ENCODE results near the gene MYCL.
A peak's percentile ranks its signal among the peaks of the same experiment; 100 is the strongest.

The MYCL gene

GRCh38 chr1:39859859-39860812 is 41.6 kb downstream of the MYCL start:
- no peak for TF ChIP-seq GATA1 (IDR thresholded peaks at IDR 0.05; ENCODE audit: low read depth, low read length)
- no peak for TF ChIP-seq POLR2A (IDR thresholded peaks at IDR 0.05; ENCODE audit: low read length)
- no peak for DNase-seq

GRCh38 chr1:39858315-39858714 is 43.4 kb downstream of the MYCL start:
- DNase-seq = no peak
- no peak for TF ChIP-seq GATA1 (IDR thresholded peaks at IDR 0.05; ENCODE audit: low read depth, low read length)
- TF ChIP-seq POLR2A (IDR thresholded peaks at IDR 0.05; ENCODE audit: low read length) = no peak

- TF ChIP-seq GATA1 (IDR thresholded peaks at IDR 0.05; ENCODE audit: low read depth, low read length) (no peak), POLR2A (IDR thresholded peaks at IDR 0.05; ENCODE audit: low read length) (no peak)
- DNase-seq = no peak
Measured at GRCh38 chr1:39857126-39857878, 44.4 kb downstream of the MYCL start.

- DNase-seq = no peak
- no peak for TF ChIP-seq POLR2A (IDR thresholded peaks at IDR 0.05; ENCODE audit: low read length)
- no peak for TF ChIP-seq GATA1 (IDR thresholded peaks at IDR 0.05; ENCODE audit: low read depth, low read length)
Measured at GRCh38 chr1:39854738-39855137, 47.0 kb downstream of the MYCL start.

DNA sequence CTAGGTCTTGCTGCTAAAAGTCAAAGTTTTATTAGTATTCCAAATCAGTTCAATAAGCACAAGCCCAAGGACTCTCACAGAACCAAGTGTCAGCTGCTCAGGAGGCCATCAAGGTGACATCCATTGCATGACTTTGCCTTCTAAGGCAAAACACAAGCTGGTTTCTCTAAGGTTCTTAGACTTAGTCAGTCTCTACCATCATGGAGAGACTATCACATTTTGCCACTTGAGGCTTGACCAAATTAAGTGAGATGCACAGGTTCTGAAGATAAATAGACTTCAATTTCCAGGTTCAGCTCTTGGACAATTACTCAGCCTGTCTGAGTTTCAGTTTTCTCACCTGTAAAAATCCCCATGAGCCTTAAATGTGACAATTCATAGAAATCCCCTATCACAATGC is 47.4 kb downstream of the MYCL start:
- no peak for DNase-seq
- no peak for TF ChIP-seq GATA1 (IDR thresholded peaks at IDR 0.05; ENCODE audit: low read depth, low read length)
- TF ChIP-seq POLR2A (IDR thresholded peaks at IDR 0.05; ENCODE audit: low read length) = no peak

- no peak for TF ChIP-seq GATA1 (IDR thresholded peaks at IDR 0.05; ENCODE audit: low read depth, low read length)
- no peak for TF ChIP-seq POLR2A (IDR thresholded peaks at IDR 0.05; ENCODE audit: low read length)
- no peak for DNase-seq
Measured at GRCh38 chr1:39852876-39853275, 48.8 kb downstream of the MYCL start.

- TF ChIP-seq POLR2A (IDR thresholded peaks at IDR 0.05; ENCODE audit: low read length) (no peak), GATA1 (IDR thresholded peaks at IDR 0.05; ENCODE audit: low read depth, low read length) (no peak)
- no peak for DNase-seq
Measured at GRCh38 chr1:39852214-39852791, 49.4 kb downstream of the MYCL start.

GRCh38 chr1:39850606-39851216 is 51.0 kb downstream of the MYCL start:
- no peak for TF ChIP-seq POLR2A (IDR thresholded peaks at IDR 0.05; ENCODE audit: low read length)
- no peak for TF ChIP-seq GATA1 (IDR thresholded peaks at IDR 0.05; ENCODE audit: low read depth, low read length)
- no peak for DNase-seq

GRCh38 chr1:39849203-39849602 is 52.5 kb downstream of the MYCL start:
- DNase-seq = no peak
- no peak for TF ChIP-seq POLR2A (IDR thresholded peaks at IDR 0.05; ENCODE audit: low read length)
- TF ChIP-seq GATA1 (IDR thresholded peaks at IDR 0.05; ENCODE audit: low read depth, low read length) = no peak

GRCh38 chr1:39847940-39848339 is 53.8 kb downstream of the MYCL start:
- TF ChIP-seq GATA1 (IDR thresholded peaks at IDR 0.05; ENCODE audit: low read depth, low read length) (no peak), POLR2A (IDR thresholded peaks at IDR 0.05; ENCODE audit: low read length) (no peak)
- DNase-seq = no peak

- TF ChIP-seq POLR2A (IDR thresholded peaks at IDR 0.05; ENCODE audit: low read length) = no peak
- no peak for TF ChIP-seq GATA1 (IDR thresholded peaks at IDR 0.05; ENCODE audit: low read depth, low read length)
- no peak for DNase-seq
Measured at GRCh38 chr1:39846796-39847195, 54.9 kb downstream of the MYCL start.

DNA sequence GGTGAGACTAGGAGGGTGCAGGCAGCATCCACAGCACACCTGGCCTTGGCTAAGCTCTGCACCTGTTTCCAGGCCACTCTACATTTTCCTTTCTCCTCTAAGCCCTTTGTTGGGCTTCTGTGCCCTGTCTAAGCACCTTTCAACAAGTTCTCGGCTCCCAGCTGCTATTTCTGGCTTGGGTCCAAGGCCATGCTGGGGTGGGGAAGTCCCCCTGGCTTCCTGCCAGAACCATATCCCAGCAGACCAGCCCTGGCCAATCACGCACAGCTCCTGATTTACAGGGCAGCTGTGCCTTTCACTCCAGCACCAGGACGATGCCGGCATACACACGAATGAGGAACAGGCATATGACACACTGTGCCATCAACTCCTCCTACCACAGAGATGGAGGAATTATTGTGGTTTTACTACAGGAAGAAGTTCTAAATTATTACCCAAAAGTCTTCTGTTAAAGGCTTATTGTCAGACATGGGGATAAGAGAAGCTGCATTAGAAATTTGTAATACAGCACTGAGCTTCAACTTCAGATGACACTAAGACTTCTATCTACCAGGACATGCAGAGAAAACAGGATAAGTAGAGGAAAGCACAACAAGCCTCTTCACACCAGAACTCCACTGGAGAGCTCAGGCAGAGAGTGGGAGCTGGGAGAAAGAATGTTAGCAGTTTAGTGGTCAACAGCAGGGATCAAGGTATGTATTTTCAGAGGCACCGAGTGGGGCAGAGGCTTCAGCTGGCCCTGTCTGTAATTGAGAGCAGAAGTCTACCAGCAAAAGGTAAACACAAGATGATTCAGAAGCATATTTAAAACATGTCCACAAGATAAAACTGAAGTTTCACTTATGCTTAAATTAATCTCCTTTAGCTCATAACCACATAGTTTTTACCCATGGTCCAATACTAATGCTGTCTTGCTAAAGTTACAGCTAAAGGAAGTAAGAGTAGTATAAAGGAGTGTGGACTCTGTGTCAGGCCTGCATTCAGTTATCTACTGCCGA is 55.8 kb downstream of the MYCL start:
- TF ChIP-seq GATA1 (IDR thresholded peaks at IDR 0.05; ENCODE audit: low read depth, low read length) (no peak), POLR2A (IDR thresholded peaks at IDR 0.05; ENCODE audit: low read length) (no peak)
- peak; percentile 86 to 88 for DNase-seq
